ENCODE measurements around the gene NAGS. TPM values are rescaled to one million over a fixed set of nuclear protein-coding genes. Genes with fewer than 3 reads are reported as not detected.

Gene NAGS
- total RNA-seq, 1 experiment from 2014 or later, result 10.0 TPM

- DNase-seq (ENCODE audit: low read depth, low spot score) (no peak), ATAC-seq (no peak)
- H3K79me2 ChIP-seq (ENCODE audit: insufficient read depth, low read length), result no peaks in the 10 kb centered on the region
- no peaks in the 10 kb centered on the region for H3K27me3 ChIP-seq (ENCODE audit: insufficient read depth, low read length)
- no peak overlapping the region for H3K27ac ChIP-seq (ENCODE audit: low read depth, low read length)
- H3K9ac ChIP-seq (ENCODE audit: low read length), result no peak overlapping the region
- H3K9me2 ChIP-seq (ENCODE audit: insufficient read depth), result no peaks in the 10 kb centered on the region
- ChIA-PET RAD21 (ENCODE audit: low non-redundant PET in 1 of 2, low total read pairs in 2 of 2, uncharacterized antibody in 2 of 2, unreplicated experiment in 2 of 2) (no interaction called here), POLR2A (no interaction called here), CTCF (no interaction called here)
- no peaks in the 10 kb centered on the region for H3K9me3 ChIP-seq (ENCODE audit: control insufficient read depth in 1 of 2, insufficient read depth in 1 of 2, low read depth in 1 of 2, low read length in 2 of 2)
- no peak overlapping the region for H3K4me3 ChIP-seq (replicated peaks in 1 of 2; ENCODE audit: low read depth in 1 of 2, low read length in 2 of 2)
- no peaks in the 10 kb centered on the region for H4K20me1 ChIP-seq (ENCODE audit: insufficient read depth)
- no peaks in the 10 kb centered on the region for H3K4me1 ChIP-seq (ENCODE audit: control insufficient read depth in 1 of 2, insufficient read depth in 2 of 2, low read length in 2 of 2)
- no peak overlapping the region for H3K4me2 ChIP-seq (ENCODE audit: low read length)
- intact Hi-C loops (cut with micrococcal nuclease), result no loop called here
- TF ChIP-seq ATF3 (IDR thresholded peaks at IDR 0.05) (no peak), JUND (IDR thresholded peaks at IDR 0.05) (no peak), ZBTB33 (IDR thresholded peaks at IDR 0.05; ENCODE audit: extremely low read depth, insufficient replicate concordance, low read length) (no peak), SP1 (IDR thresholded peaks at IDR 0.05; ENCODE audit: low read depth) (no peak), ZNF274 (IDR thresholded peaks at IDR 0.05; ENCODE audit: low read depth, low read length) (no peak), ELF1 (IDR thresholded peaks at IDR 0.05; ENCODE audit: borderline replicate concordance, low read depth) (no peak), MAX (IDR thresholded peaks at IDR 0.05) (no peak), FOSL1 (IDR thresholded peaks at IDR 0.05; ENCODE audit: low read depth) (no peak), CEBPB (IDR thresholded peaks at IDR 0.05; ENCODE audit: low read depth) (no peak), CBX3 (IDR thresholded peaks at IDR 0.05; ENCODE audit: low read depth) (no peak), SIN3A (IDR thresholded peaks at IDR 0.05; ENCODE audit: low read depth) (no peak), YY1 (IDR thresholded peaks at IDR 0.05; ENCODE audit: extremely low read depth, insufficient replicate concordance, low read depth, low read length) (no peak), SRF (IDR thresholded peaks at IDR 0.05; ENCODE audit: low read depth) (no peak), CTCF (IDR thresholded peaks at IDR 0.05 in 2 of 3, conservative IDR thresholded peaks at IDR 0.05 in 1 of 3; ENCODE audit: borderline replicate concordance in 1 of 3, insufficient read depth in 1 of 3, low read depth in 2 of 3, low read length in 2 of 3) (no peak), POLR2AphosphoS5 (IDR thresholded peaks at IDR 0.05; ENCODE audit: low read depth, low read length) (no peak), EZH2 (IDR thresholded peaks at IDR 0.05) (no peak), EZH2phosphoT487 (IDR thresholded peaks at IDR 0.05; ENCODE audit: borderline replicate concordance) (no peak), TCF7L2 (IDR thresholded peaks at IDR 0.05; ENCODE audit: borderline replicate concordance, extremely low read depth, insufficient read depth, insufficient read length) (no peak), ZFX (IDR thresholded peaks at IDR 0.05) (no peak)
- BruUV-seq (replicated peaks), result no TSS peak
- H3K36me3 ChIP-seq (ENCODE audit: control insufficient read depth in 1 of 2, insufficient read depth in 2 of 2, low read length in 2 of 2), result no peaks in the 10 kb centered on the region
- no peak overlapping the region for H2AFZ ChIP-seq (ENCODE audit: low read depth, low read length, poor library complexity, severe bottlenecking)
Observed at GRCh38 chr17:43986225-43986981, 18.0 kb upstream of the NAGS start.

Data from HCT116 (cell line).